ENCODE data around the gene GIMAP4.

- no peak for TF ChIP-seq CTCF (conservative IDR thresholded peaks at IDR 0.05; ENCODE audit: low read length)
- no peak for TF ChIP-seq EZH2phosphoT487 (IDR thresholded peaks at IDR 0.05; ENCODE audit: borderline replicate concordance, low read depth, low read length)
Measured at GRCh38 chr7:150610233-150610632, 43.0 kb downstream of the GIMAP4 start.
